ENCODE data around the gene BRF1.

The BRF1 gene

DNA sequence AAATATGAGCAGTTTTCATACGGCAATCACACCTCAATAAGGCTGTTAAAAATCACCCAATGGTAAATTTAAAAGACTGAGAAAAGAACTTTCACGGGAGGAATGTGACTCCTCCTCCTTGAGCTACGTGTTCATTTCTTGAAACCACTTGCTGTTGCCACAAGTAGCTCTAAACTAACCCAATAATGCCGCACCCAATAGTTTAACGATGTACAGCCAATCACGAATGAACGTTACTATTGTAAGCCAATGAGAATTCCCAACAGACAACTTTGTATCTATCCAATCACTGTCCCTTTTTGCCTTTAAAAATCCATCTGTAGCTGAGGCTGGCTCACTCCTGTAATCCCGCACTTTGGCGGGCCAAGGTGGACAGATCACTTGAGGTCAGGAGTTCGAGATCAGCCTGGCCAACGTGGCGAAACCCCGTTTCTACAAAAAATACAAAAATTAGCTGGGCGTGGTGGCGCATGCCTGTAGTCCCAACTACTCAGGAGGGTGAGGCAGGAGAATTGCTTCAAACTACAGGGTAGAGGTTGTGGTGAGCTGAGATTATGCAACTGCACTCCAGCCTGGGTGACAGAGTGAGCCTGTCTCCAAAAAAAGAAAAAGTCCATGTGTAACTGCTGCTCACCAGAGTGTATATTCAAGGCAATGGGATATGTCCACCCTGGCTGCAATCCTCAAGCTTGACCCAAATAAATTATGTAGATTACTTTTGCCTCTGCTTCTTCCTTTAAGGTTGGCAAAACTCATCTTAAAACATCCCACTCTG, 76.8 kb downstream of the BRF1 start:
- no peak for DNase-seq

DNA sequence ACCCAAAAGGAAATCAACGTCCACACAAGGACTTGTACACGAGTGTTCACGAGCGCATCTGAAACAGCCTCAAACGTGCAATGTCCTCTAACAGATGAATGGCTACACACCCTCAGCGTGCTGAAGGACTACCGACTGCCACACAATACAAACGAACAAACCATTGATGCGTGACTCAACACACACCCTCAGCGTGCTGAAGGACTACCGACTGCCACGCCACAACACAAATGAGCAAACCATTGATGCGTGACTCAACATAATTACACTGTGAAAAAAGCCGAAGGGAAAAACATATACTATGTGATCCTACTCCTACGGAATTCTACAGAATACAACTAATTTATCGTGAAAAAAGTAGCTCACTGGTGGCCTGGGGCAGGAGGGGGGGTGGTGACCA, 77.5 kb downstream of the BRF1 start:
- no peak for DNase-seq

DNA sequence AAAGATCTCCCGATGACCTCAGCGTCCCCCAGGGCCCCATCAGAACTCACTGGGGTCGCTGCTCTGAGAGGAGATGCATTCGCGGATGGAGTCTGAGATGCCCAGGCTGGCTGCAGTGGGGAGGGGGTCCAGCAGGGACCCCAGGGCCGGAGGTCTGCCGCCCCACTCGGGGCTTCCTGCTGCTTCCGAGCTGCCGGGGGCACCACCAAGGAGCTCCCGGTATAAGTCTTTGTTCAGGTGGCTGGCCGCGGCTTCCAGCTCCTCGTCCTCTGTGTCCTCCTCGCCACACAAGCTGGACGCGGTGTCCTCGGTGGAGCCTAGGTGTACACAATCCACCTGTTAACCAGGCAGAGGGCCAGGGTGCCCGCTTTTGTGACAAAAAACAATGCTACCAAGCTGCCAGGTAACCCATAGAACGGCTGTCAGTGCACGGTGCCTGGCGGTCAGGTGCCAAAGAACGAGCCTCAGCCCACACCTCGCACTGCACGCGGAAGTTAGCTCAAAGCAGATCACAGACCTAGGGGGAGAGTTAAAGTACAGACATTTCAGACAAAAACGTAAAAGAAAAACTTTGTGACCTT, 79.1 kb downstream of the BRF1 start:
- no peak for DNase-seq

DNA sequence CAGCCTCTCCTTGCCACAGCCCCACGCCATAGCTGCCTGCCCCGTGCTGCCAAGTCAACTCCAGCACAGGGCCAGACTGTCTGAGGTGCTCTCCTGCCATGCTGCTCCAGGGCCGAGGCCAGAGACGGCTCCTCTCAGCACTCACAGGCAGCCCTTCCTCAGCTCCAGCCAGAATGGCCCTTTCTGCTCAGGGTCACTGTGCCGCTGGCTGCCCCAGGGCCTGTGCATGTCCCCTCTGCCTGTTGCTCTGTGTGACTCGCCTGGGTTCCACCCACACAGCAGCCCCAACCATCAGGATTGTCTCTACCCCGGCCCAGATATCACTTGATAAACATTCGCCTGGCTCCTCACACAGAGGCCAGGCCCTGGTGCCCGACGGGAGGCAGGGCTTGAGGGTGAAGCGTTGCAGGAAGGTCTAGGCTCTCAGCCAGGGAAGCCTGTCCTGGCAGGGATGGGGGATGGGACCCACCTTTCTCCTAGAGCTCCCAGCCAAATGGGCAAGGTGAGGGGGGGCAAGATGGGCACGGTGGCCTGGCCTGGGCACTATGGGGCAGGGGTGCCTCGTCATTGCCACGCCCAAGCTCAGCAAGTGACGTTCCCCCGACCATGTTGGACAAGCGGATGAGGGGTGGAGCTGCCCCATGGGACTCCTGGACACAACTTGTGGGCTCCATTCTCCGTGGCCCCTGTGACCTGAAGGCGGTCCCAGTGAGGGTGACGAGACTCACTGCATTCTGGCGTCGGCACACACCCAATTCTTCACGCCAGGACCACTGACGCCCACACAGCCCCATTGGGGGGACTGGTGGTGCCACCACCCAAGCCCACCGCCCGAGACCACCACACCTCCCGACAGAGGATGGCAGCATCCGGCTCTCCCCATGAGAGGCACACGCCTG, 79.9 kb downstream of the BRF1 start:
- no peak for DNase-seq

DNA sequence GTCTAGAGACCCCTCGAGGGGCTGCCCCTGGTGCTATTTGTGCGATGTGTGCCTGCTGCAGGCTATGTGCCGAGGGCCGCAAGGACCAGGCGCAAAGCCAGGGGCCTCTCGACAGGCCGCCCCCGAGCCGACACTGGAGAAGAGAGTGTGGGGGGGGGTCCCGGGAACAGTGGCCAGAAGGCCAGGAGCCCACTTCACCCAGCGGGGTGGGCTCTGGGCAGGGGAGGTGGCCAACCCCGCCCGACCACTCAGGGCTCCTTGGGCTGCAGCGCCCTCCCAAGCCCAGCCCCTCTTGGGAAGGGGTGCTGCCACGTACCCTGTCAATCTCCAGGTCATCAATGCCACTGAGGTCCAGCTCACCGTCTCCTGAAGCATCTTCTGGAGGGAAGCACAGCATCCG, 81.0 kb downstream of the BRF1 start:
- no peak for DNase-seq

DNA sequence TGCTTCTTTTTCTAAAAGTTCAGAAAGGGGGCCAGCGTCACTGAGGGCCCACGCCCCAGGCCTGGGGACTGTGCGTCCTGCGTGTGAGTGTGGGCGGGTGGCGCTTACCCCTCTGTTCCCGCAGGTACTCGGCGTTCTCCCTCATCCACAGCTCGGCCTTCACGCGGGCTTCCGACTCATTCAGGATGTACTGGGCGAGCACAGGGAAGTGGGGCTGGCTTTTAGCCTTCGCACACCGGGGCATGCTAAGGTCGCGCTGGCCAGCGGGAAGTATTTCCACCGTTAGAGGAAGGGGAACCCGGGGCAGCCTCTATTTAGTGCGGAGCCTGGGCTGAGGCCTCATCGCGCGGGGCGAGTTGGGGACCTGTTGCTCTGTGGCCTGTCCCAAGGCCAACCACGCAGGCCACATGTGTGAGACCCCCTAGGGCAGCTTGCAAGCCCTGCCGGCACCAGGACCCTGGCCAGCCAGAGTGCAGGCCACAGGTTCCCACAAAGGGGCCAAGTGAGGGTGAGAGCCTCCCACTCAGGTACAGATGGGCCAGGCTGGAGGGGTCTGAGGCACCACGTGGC, 81.7 kb downstream of the BRF1 start:
- DNase-seq: no peak

DNA sequence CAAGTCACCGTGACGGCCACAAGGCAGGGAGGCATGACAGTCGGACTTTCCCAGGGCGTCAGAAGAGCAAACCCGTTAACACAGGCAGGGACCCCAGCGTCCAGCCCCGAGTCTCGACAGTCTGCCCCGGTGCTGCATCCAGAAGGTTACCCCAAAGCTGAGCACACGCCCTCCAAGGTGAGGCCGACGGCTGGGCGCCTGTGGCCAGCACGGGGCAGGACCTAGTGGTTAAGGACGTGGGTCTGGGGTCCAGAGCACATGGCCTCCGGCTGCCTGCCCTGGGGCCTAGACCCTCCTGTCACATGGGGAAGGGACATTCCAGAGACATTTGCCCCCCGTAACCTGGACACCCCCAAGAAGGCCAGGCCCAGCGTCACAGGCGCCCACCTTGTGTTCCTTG, 82.2 kb downstream of the BRF1 start:
- no peak for DNase-seq

DNA sequence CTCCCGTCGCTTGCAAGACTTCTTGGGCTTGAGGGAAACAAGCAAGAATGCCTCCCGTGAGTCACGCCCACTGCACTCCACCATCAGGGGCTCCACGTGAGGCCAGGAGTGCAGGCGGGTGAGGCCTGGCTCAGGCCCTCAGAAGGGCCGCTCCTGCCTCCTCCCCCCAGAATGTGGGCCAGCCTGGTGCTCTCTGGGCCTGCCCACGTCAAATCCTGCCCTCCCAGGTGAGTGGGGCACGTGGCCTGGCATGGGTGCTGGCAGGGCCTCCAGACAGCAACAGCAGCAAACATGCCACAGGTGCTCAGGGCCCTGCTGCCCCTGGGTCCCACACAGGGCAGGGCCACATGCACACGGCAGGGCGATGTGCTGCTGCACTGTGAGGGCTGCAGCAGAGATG, 83.0 kb downstream of the BRF1 start:
- no peak for DNase-seq

DNA sequence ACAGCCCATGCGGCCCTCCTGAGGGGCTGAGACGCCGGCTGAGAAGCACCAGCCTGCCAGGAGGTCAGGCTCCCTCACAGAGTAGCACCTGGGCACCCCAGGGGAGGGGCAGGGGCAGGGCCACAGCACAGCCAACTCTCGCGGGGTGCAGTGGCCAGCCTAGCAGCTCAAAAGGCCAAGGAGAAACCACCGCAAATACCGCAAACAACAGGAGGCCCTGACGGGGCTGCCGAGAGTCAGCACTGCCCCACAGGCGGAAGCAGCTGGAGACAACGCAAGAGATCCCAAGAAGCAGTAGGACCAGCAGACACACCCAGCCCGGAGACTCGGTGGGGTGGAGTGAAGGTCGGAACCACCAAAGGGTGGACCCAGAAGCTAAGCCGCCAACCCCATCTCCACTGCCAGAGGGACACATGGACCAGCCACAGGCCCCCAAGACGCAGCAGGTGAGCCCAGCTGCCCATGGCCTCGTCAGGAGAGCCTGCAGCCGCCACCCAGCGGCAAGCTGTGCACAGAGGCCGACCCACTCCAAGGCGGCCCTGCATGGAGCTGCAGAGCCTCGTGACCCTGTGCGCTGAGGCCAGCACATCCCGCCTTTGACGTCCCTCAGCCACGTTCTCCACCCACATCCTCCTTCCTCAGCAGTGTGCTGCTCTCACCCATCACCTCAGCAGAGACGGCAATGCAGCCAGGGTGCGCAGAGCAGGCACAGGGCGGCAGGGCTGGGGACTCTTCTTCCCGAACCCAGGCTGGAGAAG, 84.1 kb downstream of the BRF1 start:
- no peak for DNase-seq

DNA sequence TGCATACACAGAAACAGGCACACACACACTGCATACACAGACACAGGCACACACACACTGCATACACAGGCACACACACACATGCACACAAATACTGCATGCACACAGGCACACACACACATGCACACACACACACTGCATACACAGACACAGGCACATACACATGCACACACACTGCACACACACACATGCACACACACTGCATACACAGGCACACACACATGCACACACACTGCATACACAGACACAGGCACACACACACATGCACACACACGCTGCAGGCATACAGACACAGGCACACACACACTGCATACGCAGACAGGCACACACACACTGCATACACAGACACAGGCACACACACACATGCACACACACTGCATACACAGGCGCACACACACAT, 85.2 kb downstream of the BRF1 start:
- DNase-seq: no peak

DNA sequence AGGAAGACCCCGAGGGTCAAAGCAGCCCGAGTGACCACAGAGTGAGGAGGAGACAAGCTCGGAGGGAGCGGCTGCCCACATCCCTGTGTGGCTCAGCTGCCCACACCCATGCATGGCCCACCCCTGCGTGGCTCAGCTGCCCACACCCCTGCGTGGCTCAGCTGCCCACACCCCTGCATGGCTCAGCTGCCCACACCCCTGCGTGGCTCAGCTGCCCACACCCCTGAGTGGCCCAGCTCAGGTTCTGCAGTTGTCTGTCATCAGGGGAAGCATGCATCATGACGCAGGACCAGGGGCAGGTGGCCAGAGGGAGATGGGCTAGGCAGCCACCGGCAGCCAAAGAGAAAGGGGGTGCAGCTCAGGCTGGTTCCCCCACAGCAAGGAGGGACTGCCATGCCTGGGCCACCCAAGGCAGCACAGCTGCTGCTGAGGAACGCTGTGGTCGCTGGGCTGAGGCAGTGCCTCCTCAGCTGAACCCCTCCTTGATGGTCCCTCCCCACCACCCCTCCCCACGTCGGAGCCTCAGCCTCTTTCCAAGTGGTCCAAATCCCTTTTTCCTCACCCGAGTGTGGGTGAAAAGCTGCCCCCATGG, 86.4 kb downstream of the BRF1 start:
- no peak for DNase-seq

DNA sequence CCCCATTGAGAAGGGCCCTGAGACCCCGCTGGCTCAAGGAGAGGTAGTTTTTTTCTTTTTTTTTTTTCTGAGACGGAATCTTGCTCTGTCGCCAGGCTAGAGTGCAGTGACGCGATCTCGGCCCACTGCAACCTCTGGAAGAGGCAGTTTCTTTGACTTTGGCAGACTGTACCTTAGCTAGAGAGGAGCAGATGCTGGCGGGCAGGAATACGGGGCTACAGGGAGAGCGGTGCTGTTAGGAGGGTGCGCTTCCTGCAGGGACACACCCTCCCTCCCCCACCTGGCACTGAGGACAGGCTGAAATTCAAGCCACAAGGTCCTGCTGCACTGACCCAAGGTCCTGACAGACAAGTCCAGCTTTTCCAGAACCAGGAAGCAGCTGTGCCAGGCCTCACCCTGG, 87.4 kb downstream of the BRF1 start:
- DNase-seq: no peak

DNA sequence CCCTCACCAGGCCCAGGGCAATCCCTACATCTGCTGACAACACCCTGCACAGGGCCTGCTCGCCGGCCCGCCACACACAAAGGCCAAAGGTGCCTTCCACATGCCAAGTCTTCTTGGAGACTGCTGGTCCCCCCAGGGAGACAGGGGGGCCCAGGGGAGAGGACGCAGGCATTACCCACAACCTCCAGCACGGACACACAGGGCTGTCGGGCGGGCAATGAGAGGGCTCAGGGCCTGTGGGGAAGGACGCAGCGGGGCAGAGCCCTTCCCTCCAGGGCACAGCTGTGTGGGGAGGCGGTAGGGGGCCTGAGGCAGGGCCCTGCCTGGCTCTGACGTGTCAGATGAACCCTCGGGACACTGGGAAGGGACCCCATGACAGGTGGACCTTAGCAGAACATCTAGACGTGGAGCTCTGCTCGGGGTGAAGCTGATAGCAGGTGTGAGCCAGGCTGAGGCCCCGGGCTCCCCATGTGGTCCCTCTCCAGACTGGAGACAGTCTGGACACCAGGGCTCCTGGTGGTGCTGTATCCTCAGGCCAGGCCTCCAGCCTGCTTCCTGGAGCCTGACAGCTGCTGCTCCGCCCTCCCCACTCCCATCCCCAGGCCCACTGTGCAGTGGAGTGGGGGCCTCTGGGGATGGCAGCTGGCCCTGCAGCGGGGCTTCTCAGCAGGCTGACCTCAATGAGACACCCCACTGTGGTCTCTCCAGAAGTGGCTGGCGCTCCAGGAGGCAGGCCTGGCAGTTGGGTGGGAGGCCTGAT, 88.1 kb downstream of the BRF1 start:
- no peak for DNase-seq

DNA sequence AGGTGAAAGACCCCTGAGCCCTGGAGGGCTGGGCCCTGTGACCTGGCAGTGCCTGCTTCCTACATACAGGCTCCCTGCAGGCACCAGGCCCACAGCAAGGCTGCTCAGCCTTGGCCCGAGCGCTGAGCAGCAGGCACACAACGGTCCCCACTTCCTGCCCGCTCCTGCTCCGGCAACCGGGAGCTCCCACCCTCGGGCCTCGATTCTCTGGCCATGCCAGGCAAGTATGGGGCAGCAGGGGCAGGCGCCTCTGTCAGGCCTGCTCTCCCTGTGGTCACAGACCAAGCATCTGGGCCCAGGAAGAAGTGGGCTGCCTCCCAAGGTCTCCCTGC, 89.1 kb downstream of the BRF1 start:
- no peak for DNase-seq

DNA sequence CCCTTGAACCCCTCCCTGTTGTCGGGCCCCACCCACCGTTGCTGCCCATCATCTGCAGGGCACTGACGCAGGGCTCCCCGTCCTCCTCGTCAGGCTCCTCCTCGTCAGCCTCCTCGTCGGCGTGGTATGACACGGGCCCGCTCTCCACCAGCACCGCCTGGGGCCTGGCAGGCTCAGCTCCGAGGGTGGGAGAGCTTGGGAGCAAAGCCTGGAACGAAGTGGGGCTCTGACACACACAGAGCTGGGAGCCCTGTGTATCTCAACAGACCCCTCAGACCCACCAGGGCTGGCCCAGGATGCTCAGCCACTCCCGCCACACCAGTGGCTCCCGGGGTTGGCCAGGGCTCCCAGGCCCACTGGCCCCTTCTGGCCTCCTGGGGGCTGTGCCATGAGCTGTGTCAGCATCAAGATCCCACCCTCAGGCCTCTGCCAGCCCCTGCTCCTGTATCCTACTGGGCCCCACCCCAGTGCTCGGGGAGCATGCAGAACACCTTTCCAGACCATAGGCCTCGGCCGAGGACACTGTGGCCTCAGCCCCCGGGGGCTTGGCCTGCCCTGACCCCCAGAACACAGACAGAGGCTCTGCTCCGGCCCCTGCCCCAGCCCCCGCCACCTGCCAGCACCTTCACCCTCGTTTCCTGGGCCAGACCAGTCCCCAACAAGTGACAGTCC, 89.6 kb downstream of the BRF1 start:
- no peak for DNase-seq

DNA sequence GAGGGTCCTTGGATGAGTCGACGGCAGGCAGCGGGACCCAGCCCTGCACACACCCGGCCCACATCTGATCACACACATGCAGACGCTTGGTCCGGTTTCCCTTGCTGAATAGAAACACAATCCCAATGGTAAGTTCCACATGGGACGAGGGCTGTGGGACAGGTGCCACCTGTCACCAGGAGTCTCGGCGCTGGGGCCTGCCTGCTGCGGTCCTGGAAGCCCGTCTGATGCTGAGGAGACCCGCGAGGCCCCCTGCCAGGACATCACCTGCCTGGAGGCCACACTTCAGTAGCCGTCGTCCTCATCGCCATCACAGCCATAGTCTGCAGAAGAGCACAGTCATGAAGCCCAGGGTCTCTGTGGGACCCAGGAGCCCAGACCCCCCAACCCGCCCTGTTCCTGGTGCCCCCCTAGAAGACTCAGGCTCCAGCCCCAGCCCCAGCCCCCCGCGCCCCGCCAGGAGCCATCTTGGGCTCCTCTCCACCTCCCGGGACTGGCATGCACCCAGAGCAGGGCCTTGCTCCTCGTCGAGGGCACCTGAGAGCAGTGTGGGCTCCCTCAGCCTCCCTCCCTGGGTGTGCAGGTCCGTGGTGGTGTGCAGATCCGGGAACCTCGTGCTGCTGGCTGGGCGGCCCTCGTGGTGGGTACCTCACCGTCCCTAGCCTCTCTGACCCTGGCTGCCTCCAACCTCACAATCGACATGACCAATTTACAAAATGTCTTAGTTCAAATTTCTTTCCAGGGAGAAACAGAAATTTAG, 90.4 kb downstream of the BRF1 start:
- no peak for DNase-seq

DNA sequence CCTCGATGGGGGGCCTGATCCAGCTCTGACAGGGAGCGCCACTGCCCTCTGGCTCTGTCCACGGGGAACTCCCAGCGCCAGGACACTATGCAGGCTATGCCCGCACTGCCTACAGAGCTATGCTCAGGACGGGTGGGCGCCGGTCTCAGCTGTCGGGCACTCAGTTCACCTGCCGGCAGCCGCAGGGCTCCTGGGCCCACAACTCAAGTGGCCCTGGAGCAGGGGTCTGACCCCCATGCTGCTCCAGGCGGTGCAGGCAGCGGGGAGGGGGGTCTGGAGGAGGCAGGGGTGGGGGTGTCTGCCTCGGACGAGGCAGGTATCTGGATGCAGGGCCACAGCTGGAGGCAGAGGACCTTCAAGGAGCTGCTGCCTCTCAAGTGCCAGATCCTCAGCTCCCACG, 91.2 kb downstream of the BRF1 start:
- no peak for DNase-seq

DNA sequence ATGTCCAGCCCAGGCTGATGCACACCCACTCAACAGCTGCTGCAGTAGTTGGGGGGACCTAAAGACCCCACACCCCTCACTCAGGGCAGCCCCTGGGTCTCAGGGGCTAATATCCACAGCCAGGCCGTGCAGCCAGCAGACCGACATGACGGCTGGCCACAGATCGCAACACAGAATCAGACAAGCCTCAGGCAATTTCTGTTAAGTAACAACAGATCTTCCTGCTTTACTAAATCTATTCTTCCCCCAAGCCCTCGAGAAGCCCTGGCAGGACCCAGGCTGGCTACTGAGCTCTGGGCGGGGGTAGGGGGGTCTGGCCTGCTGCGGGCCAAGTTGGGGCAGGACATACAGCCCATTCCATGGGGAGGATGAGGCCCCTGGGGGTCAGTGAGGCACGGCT, 91.7 kb downstream of the BRF1 start:
- DNase-seq: no peak

DNA sequence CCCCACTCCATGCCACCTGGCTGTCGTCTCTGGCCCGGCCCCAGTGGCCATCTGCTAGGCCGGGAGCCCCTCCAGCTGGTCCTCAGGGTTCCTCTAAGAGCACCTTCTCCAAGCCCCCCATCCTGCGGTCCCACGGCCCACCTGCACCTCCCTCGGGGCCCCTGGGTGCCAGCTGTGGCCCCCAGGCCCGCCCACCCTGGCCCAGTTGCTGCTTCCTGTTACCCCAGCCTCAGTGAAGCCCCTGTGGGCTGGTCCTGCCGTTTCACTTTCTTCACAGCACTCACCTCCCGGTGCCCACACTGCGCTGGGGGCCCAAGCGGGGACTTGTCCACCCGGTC, 92.1 kb downstream of the BRF1 start:
- DNase-seq: no peak

DNA sequence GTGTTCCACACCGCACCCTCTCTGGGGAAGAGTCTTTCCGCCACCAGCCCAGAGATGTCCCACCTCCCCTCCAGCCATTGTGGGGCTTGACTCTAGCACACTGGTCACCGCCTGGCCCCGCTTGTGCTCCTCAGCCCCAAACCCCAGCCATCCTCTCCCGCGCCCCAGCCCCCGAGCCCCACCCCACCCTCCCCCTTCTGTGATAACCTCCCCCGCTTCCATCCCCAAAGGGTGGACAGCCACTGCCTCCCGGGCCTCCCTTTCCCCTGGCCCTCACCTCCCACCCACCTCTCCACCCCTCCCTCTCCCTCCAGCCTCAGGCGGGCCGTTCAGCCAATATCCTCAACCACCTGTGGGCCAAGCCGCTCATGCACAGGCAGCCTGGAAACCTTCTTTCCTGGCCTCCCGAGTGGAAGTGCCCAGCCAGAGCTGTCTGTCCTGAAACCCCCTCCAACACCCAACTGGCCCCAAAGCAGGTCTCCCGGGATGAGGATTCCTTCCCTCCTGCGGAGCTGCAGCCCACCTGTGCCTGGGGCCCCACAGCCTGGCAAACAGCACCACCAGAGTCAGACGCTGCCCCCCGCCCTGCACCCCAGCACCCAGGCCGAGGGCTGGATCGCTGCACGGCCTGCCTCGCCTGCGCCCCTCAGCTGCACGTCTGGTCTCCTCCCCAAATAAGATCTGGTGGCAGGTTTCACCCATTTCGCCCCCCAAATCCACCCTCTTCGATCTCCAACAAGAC, 92.6 kb downstream of the BRF1 start:
- DNase-seq: no peak

All from bone marrow (tissue), 2 donors.